ENCODE data around the gene TMEM108. TPM values are rescaled to one million over a fixed set of nuclear protein-coding genes. Genes with fewer than 3 reads are reported as not detected.
A peak's percentile ranks its signal among the peaks of the same experiment; 100 is the strongest.

The TMEM108 gene
- total and polyA plus RNA-seq, 2 experiments from 2014 or later: 7.4 to 15.3 TPM

- no peaks in the 10 kb centered on the region for H3K9me2 ChIP-seq (ENCODE audit: insufficient read depth)
- H3K27me3 ChIP-seq (ENCODE audit: insufficient read depth): no peaks in the 10 kb centered on the region
- no peak overlapping the region for H3K4me3 ChIP-seq
- H3K4me3 Mint-ChIP-seq: no peak overlapping the region
- no peaks in the 10 kb centered on the region for H3F3A ChIP-seq (replicated peaks; ENCODE audit: low read depth)
- no peak overlapping the region for H3K4me2 ChIP-seq
- no peak for ATAC-seq
- TF ChIP-seq EZH2phosphoT487 (IDR thresholded peaks at IDR 0.05; ENCODE audit: unreplicated experiment): no peak
- no peak for TF ChIP-seq CREB1 (CRISPR knock-in tag; IDR thresholded peaks at IDR 0.05; ENCODE audit: low read depth)
- no peak for TF ChIP-seq POLR2AphosphoS5 (IDR thresholded peaks at IDR 0.05; ENCODE audit: low read depth)
- H3K4me1 Mint-ChIP-seq: peaks cover 10% of the 10 kb centered on the region
- no peak for DNase-seq (ENCODE audit: low spot score)
- H3K27ac Mint-ChIP-seq: no peak overlapping the region
- no peaks in the 10 kb centered on the region for H3K36me3 Mint-ChIP-seq (ENCODE audit: low read depth)
- H2AFZ ChIP-seq: no peak overlapping the region
- no peaks in the 10 kb centered on the region for H3K9me3 Mint-ChIP-seq
- H3K27me3 Mint-ChIP-seq (ENCODE audit: insufficient read depth, low read depth, poor library complexity): no peaks in the 10 kb centered on the region
- H3K27ac ChIP-seq (ENCODE audit: low read depth): no peak overlapping the region
- peaks cover 4% of the 10 kb centered on the region for H4K20me1 ChIP-seq (replicated peaks; ENCODE audit: insufficient read depth)
- peaks cover 3% of the 10 kb centered on the region; the same call in 1 of the 2 replicates for H3K4me1 ChIP-seq (ENCODE audit: insufficient read depth)
- H3K79me2 ChIP-seq (replicated peaks; ENCODE audit: insufficient read depth): 0 out of 2 replicates have a peak, but pooled peaks cover 3% of the 10 kb centered on the region
- H3K36me3 ChIP-seq (ENCODE audit: insufficient read depth): no peaks in the 10 kb centered on the region
Measured at GRCh38 chr3:133115176-133115575, 77.0 kb downstream of the TMEM108 start.

- Mint-ChIP-seq H3K27me3 (ENCODE audit: insufficient read depth, low read depth, poor library complexity) (no peaks in the 10 kb centered on the region), H3K9me3 (no peaks in the 10 kb centered on the region), H3K4me1 (peaks cover 12% of the 10 kb centered on the region), H3K4me3 (no peak overlapping the region), H3K36me3 (ENCODE audit: low read depth) (no peaks in the 10 kb centered on the region), H3K27ac (no peak overlapping the region)
- no peak overlapping the region for H3K4me3 ChIP-seq
- H4K20me1 ChIP-seq (replicated peaks; ENCODE audit: insufficient read depth): 0 out of 2 replicates have a peak, but pooled peaks cover 4% of the 10 kb centered on the region
- DNase-seq (ENCODE audit: low spot score) (peak; percentile 26), ATAC-seq (peak; percentile 34; the same call in 2 of the 3 replicates)
- no peaks in the 10 kb centered on the region for H3K79me2 ChIP-seq (replicated peaks; ENCODE audit: insufficient read depth)
- H3K4me1 ChIP-seq (ENCODE audit: insufficient read depth): peaks cover 7% of the 10 kb centered on the region; the same call in 1 of the 2 replicates
- no peaks in the 10 kb centered on the region for H3K36me3 ChIP-seq (ENCODE audit: insufficient read depth)
- no peak for TF ChIP-seq CTCF (conservative IDR thresholded peaks at IDR 0.05; ENCODE audit: low read depth in 2 of 2)
- no peak overlapping the region for H2AFZ ChIP-seq
- H3K9me2 ChIP-seq (ENCODE audit: insufficient read depth): no peaks in the 10 kb centered on the region
- no peak overlapping the region for H3K4me2 ChIP-seq
- no peaks in the 10 kb centered on the region for H3K27me3 ChIP-seq (ENCODE audit: insufficient read depth)
- H3K27ac ChIP-seq (ENCODE audit: low read depth): no peak overlapping the region
- no peaks in the 10 kb centered on the region for H3F3A ChIP-seq (replicated peaks; ENCODE audit: low read depth)
Measured at GRCh38 chr3:133117342-133117741, 79.2 kb downstream of the TMEM108 start.

GRCh38 chr3:133119176-133119575, 81.0 kb downstream of the TMEM108 start:
- H3K4me1 Mint-ChIP-seq: peaks cover 12% of the 10 kb centered on the region
- no peak overlapping the region; the same call in 1 of the 2 replicates for H3K27ac Mint-ChIP-seq
- DNase-seq (ENCODE audit: low spot score) (no peak), ATAC-seq (no peak)
- no peak overlapping the region for H3K4me3 Mint-ChIP-seq
- no peaks in the 10 kb centered on the region for H3K9me3 Mint-ChIP-seq
- no peaks in the 10 kb centered on the region for H3K9me2 ChIP-seq (ENCODE audit: insufficient read depth)
- H3K4me2 ChIP-seq: no peak overlapping the region
- H3K36me3 ChIP-seq (ENCODE audit: insufficient read depth): no peaks in the 10 kb centered on the region
- no peaks in the 10 kb centered on the region for H3K27me3 ChIP-seq (ENCODE audit: insufficient read depth)
- no peak overlapping the region for H2AFZ ChIP-seq
- H3K4me3 ChIP-seq: no peak overlapping the region
- peaks cover 7% of the 10 kb centered on the region; the same call in 1 of the 2 replicates for H3K4me1 ChIP-seq (ENCODE audit: insufficient read depth)
- TF ChIP-seq JUNB (IDR thresholded peaks at IDR 0.05; ENCODE audit: unreplicated experiment) (no peak), ZNF331 (CRISPR knock-in tag; IDR thresholded peaks at IDR 0.05; ENCODE audit: low read depth) (no peak), EZH2 (IDR thresholded peaks at IDR 0.05; ENCODE audit: low read depth, unreplicated experiment) (no peak), ETS1 (IDR thresholded peaks at IDR 0.05) (no peak)
- no peak overlapping the region for H3K27ac ChIP-seq (ENCODE audit: low read depth)
- no peaks in the 10 kb centered on the region for H3F3A ChIP-seq (replicated peaks; ENCODE audit: low read depth)
- H3K27me3 Mint-ChIP-seq (ENCODE audit: insufficient read depth, low read depth, poor library complexity): no peaks in the 10 kb centered on the region
- H3K36me3 Mint-ChIP-seq (ENCODE audit: low read depth): no peaks in the 10 kb centered on the region
- H4K20me1 ChIP-seq (replicated peaks; ENCODE audit: insufficient read depth): no peaks in the 10 kb centered on the region
- no peaks in the 10 kb centered on the region for H3K79me2 ChIP-seq (replicated peaks; ENCODE audit: insufficient read depth)
